ENCODE results near the gene FOXG1. TPM values are rescaled to one million over a fixed set of nuclear protein-coding genes. Genes with fewer than 3 reads are reported as not detected.

The FOXG1 gene
- polyA plus RNA-seq (ENCODE audit: insufficient read length in 3 of 3): under 1 TPM; 0.04 to 0.43 (median 0.07) TPM
- long read RNA-seq, donor 1: 0 reads
- long read RNA-seq, donor 2: 0 reads
- long read RNA-seq, donor 3: 0 reads
- long read RNA-seq, donor 4: 0 reads
- long read RNA-seq, donor 5: 0 reads
- long read RNA-seq, donor 6: 0 reads
- long read RNA-seq, donor 7, full-length matches to known transcripts: 2 of 2 reads
- long read RNA-seq, donor 7, partial matches to known transcripts: 0 of 2 reads
- long read RNA-seq, donor 7, other reads (novel, unspliced or antisense): 0 of 2 reads
- long read RNA-seq, donor 8: 0 reads
- long read RNA-seq, donor 9: 0 reads
- long read RNA-seq, donor 10: 0 reads
- long read RNA-seq, donor 11, full-length matches to known transcripts: 2 of 2 reads
- long read RNA-seq, donor 11, partial matches to known transcripts: 0 of 2 reads
- long read RNA-seq, donor 11, other reads (novel, unspliced or antisense): 0 of 2 reads
- long read RNA-seq, donor 12: 0 reads
- long read RNA-seq, donor 13: 0 reads
- long read RNA-seq, donor 14: 0 reads
- long read RNA-seq, donor 15: 0 reads
- long read RNA-seq, donor 16, full-length matches to known transcripts: 1 of 1 reads
- long read RNA-seq, donor 16, partial matches to known transcripts: 0 of 1 reads
- long read RNA-seq, donor 16, other reads (novel, unspliced or antisense): 0 of 1 reads

DNA sequence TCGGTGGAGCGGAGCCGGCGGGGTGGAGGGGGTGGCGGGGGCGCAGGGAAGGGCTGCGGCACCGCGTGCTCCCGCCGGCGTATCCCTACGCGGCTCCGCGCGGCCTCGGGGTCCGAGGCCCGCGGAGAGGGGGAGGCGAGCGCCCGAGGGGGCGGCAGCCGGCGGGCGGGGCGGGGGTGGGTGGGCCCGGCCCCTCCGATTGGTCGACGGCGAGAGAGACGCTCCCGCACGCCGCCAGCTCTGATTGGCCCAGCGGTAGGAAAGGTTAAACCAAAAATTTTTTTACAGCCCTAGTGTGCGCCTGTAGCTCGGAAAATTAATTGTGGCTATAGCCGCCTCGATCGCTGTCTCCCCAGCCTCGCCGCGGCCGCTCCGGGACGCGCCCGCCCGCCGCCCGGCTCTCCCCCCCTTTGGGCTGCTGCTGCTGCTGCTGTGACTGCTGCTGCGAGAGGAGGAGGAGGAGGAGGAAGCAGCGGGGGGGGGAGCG is at the start of gene FOXG1:
Gene FOXG1 (plus strand): TSS at position 319 of the 487 bp plus-strand sequence. CDS start 493 bp downstream, outside the sequence.
- no peak for DNase-seq

- no peak for DNase-seq
Measured at GRCh38 chr14:28719130-28719529, 47.5 kb upstream of the FOXG1 start.

DNA sequence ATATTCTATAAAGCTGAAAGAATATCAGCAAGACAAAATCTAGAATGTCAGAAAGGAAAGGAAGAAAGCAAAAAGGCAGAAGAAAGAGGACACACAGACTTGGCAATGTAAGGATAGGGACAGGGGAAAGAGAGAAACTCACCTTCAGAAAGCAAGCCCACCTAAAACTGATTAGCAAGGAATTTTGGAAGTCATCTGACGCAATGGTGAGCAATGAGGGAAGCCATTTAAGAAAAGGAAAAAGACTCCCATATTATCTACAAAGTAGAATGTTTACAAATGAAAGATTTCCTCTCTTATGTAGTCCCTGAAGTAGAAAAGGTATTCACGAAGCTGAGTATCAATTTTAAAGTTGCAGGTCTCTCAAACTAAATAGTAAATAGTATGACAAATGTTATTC is 35.2 kb upstream of the FOXG1 start:
- no peak for DNase-seq

- no peak for DNase-seq
Measured at GRCh38 chr14:28742171-28742846, 24.3 kb upstream of the FOXG1 start.

DNA sequence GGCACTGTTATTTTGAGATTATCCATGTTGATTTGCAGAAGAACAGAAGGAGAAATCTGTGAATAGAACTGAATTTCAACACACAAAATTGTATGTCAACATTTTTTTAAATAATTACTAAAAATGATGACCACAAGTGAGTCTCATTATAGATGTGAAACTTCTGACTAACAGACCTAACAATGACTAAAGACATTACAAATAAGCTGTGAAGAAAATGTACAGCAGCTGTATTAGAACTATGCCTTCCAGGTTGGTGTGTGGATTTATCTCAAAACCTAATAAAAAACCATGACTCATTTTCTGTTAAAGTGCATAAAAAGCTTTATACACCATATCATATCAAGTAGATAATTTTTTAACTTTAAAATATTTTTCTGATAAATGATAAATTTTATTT is 22.5 kb upstream of the FOXG1 start:
- DNase-seq: no peak

DNA sequence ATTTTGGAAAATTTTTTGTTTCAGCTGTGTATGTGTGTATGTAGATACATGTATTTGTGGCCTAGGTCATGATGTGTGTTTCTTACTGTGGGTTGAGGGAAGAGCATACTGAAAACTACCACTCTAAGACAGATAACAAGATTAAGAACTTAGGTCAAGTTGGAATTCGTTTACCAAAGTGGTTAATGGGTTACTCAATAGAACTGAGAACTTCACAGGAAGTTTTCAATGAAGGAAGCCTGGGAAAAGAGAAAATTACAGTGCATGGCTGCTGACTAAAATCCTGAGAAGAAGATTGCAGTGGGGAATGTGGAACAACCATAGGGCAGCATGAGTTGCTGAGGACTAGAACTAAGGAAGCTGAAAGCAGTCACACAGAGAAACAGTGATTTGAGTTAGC is 21.4 kb upstream of the FOXG1 start:
- DNase-seq: no peak

- no peak for DNase-seq
Measured at GRCh38 chr14:28746247-28746646, 20.3 kb upstream of the FOXG1 start.

- no peak for DNase-seq
Measured at GRCh38 chr14:28751467-28752058, 15.0 kb upstream of the FOXG1 start.

- no peak for DNase-seq
Measured at GRCh38 chr14:28754209-28754985, 12.2 kb upstream of the FOXG1 start.

GRCh38 chr14:28755198-28755815 is 11.3 kb upstream of the FOXG1 start:
- DNase-seq: no peak

GRCh38 chr14:28755884-28756268 is 10.7 kb upstream of the FOXG1 start:
- no peak for DNase-seq

- DNase-seq: no peak
Measured at GRCh38 chr14:28756269-28756883, 10.2 kb upstream of the FOXG1 start.

DNA sequence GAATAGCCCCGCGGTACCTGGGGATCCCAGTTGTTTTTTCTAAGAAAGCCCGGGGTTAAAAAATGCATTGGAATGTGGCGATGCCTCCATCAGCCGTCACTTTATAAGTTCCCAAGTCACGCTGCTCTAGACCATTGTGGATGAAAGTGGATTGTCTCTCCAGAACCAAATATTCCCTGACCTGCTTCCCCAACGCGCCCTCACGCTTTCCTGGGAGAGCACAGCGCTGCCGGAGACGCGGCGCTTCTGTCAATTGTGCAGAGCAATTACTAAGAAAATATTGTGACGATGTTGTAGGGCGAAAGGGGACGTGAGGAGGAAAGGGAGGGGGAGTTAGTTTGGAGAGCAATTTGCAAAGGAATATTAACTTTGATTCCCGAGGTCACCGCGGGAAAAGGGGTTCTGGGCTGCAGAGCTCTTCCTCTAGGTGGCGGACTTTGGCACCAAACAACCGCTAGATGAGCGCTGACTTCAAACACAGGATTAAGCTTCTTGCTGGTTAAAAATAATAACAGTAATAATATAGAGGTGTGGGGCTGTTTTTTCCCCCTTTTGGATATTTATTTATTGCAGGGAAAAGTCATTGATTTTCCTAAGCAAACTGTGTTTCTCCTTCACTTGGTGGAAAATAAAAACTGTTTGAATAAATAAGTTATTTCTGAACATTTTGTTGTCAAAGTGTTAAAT is 9.6 kb upstream of the FOXG1 start:
- no peak for DNase-seq

DNA sequence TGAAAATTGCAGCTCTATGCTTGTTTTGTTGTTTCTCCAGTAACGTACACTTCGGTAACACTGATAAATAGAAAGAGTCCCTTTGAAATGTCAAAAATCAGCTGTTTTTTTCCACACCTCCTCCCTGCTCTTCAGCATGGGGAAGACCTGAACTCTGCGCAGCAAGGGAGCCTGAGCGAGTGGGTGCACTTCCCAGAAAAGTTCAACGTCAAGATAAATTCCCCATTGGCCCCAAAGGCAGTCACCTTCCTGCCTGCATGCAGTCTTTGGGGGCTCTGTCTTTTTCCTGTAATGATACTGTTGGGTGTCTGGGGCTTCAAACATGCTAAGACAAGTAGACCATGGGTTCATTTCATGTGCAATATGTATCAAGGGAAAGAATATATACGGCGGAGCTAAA is 8.8 kb upstream of the FOXG1 start:
- no peak for DNase-seq

DNA sequence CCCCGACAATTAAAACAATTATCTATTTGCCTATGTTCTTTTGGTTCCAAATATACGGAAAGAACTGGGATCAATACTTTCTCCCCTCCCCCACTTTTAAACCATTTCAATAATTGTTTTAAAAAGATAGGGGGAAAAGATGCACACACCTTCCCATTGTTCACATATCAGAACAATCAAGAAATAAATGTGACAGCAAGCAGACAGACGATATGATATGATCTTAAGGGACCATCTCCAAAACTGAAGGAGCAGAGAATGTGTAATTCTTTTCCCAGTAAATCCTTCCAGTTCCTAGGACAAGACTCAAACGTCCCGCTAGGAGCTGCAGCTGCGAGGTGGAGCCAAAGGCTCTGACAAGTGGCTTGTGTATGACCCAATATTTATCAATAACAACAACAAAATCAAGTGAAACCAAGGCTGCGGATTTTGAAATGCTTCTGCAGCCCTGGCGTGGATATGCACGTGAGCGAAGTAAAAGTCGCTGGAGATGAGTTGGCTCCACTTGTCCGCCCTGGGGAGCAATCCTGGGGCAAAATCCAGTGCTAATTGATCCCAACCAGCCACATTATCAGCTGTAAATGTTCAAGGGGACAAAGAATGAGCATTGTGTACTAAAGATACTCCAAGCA is 8.2 kb upstream of the FOXG1 start:
- DNase-seq: no peak

DNA sequence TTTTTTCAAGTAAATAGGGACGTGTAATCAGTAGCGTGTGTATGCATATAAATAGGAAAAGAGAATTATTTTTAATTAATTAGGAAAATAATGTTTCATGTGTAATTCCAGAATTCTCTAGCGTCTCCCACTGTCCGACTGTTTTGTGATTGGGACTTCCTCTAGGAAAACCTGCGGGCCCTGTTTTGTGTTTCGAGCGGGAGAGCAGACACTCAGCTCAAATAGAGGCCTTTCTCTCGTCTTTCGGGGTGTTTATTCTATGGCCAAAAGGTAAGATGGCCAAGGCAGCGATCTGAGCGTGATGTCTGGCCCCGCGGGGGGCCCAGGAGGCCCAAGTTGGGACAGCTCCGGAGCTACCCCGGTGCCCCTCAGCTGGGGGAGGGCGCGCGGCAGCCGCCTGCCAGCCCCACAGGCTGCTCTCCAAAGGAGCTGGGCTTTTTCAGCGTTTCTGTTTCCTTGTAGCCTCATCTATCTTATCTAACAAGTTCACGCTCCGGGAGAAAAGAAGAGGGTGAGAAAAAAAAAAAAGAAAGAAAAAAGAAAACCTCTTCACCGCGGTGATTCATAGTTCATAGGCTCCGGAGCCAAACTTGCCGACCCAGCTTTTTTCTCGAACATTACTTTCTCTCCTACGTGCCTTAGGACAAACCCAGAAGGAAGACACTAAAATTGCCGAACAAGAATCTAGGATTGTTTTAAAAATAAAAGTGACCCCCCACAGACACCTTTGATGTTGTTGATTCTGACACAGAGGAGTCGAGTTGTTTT is 7.5 kb upstream of the FOXG1 start:
- DNase-seq: no peak

DNA sequence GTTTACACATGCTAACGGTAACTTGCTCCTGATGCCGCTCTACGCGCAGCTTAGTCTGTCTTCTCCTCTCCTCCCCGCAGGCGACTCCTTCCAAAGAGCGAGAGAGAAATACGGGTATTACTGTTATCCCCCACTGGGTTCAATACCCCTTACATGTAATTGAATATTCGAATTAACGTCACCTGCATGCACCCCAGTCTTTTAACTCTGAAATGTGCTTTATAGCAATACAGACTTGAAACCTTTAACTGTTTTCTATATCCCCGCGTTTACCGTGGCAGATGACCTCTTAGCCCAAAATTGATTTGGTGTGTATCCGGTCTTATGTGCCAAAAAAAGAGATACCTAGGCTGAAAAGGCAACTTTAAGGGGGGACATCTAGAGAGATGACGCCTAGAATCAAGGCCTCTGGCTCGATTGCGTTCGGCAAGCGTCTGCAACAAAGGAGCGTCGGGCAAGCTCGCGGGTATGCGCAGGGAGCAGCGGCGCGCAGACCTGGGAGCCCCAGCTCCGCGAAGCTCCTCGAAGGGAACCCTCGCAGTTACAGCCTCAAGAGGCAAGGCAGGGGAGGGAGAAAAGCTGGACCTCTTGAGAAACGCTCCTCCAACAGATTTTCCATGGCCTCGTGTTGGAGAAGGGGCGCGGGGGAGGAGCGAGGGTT is 6.8 kb upstream of the FOXG1 start:
- no peak for DNase-seq

DNA sequence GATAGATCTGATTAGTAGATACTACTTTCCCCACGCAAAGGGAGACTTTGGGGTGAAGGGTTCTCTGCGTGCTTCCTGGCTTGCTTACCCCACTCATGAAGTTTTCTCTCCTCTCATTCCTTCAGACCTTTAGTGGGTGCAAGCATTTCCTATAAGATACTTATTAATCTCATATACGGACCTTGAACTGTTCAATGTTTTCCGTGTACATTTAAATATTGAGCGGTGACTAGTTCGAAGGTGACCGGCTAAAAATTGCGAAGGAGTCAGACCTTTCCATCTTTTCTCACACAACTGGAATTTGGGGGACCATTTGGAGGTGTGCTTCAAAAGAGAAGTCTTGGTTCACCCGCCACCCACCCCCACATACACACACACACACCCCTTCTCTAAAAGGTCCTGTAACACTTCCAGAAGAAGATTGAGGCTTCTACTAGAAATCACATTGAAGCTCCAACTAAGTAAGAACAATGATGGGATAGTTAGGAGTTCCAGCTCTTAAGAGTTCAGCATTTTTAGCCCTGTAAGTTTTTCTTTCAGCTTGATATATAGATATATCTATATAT is 6.1 kb upstream of the FOXG1 start:
- no peak for DNase-seq
